Retinal pigment epithelial cell (primary cell): Measurements from ENCODE around the gene PRKN.

Experiments
- DNase-seq: peaks from one replicate; pipeline ENCODE4 v3.0.0-alpha.2; 2010; ENCODE audit warnings: low read depth
- H3K4me3 ChIP-seq: 2 replicates; pipeline ENCODE4 v1.5.1; 2011; ENCODE audit warnings: mild to moderate bottlenecking, low read length, control low read depth, moderate library complexity
- CTCF ChIP-seq: conservative IDR thresholded peaks from 2 replicates; pipeline ENCODE4 v1.5.1; 2011; ENCODE audit warnings: low read depth, low read length, control low read depth, inconsistent platforms

Gene PRKN

GRCh38 chr6:161686655-161687054, 1040.9 kb downstream of the PRKN start:
- H3K4me3 ChIP-seq: no peak overlapping the region
- no peak for TF ChIP-seq CTCF
- no peak for DNase-seq

- no peak for DNase-seq
- H3K4me3 ChIP-seq: no peak overlapping the region
- no peak for TF ChIP-seq CTCF
These were observed 1042.7 kb downstream of the PRKN start for GRCh38 chr6:161684731-161685475.

- no peak overlapping the region for H3K4me3 ChIP-seq
- no peak for DNase-seq
- no peak for TF ChIP-seq CTCF
These were observed 1044.2 kb downstream of the PRKN start for GRCh38 chr6:161683400-161683799.

GRCh38 chr6:161682982-161683381, 1044.6 kb downstream of the PRKN start:
- no peak for TF ChIP-seq CTCF
- no peak for DNase-seq
- no peak overlapping the region for H3K4me3 ChIP-seq

- no peak for DNase-seq
- no peak for TF ChIP-seq CTCF
- H3K4me3 ChIP-seq: no peak overlapping the region
These were observed 1047.5 kb downstream of the PRKN start for GRCh38 chr6:161679980-161680538.

GRCh38 chr6:161677188-161677587, 1050.4 kb downstream of the PRKN start:
- TF ChIP-seq CTCF: no peak
- no peak overlapping the region for H3K4me3 ChIP-seq
- no peak for DNase-seq

GRCh38 chr6:161676586-161676985, 1051.0 kb downstream of the PRKN start:
- no peak for DNase-seq
- no peak overlapping the region for H3K4me3 ChIP-seq
- TF ChIP-seq CTCF: no peak
